ENCODE measurements around the gene CYP11A1.
A peak's percentile ranks its signal among the peaks of the same experiment; 100 is the strongest.

Gene CYP11A1

GRCh38 chr15:74343797-74344127 lies 23.7 kb downstream of the CYP11A1 start:
- no peak for DNase-seq

DNA sequence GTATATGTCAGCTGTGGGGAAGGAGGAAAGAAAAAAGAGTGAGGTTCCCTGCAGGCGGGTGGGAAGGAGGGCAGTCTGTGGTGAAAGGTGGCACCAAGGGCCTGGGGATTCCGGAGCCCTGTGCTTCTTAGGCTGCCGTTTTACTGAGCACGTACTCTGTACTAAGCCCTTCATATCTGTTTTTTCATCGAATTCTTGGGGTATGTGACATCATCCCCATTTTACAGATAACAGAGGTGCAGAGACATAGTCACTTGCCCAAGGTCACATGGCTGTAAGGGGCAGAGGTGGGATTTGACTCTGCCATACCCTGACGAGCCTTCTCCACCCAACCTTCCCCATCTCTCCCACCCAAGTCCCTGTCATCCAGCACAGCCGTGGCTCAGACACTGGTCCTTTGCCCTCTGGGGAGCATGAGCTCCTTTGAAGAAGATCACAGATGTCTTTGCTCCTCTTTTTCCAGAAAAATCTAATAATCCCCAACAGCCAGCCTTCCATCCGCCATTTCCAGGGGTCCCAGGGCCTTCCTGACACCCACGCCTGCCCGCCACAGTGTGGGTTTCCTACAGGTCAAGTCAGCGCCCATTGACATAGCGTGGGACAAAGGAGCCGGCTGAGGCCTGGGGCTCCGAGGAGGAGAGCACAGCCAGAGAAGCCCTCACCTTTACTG lies 24.2 kb downstream of the CYP11A1 start:
- no peak for DNase-seq

DNA sequence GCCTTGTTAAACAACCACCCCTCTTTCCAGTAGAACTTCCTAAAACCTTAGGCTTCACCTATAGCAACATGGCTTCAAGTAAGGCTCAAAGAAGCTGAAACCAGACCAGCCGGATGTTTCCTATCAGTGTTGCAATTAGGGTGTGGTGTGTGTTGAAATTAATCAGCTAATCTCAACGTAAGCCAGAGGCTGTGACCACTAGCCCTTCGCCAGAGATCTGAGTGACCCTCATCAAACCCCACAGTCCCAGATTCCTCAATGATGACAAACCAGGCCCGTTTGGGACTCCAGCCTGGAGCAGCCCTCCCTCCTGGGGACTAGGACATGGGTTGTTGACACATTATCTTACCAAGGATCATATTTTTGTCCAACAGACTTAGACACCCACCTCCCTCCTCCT lies 27.3 kb downstream of the CYP11A1 start:
- DNase-seq, result no peak

DNA sequence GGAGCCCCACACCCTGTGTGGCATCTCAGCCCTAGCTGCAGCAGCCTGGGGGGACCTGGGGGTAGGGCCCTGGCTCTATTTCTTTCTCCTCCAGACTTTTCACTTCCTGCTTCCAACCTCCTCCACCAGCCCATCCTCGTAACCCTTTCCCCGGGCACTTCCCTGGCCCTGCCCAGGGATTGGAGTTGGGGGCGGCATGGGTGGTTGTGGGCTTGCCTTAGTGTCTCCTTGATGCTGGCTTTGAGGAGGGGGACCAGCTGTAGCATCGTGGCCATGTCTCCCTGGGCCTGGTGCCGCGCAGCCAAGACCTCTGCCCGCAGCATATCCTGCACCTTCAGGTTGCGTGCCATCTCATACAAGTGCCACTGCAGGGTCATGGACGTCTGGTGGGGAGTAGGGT lies 28.1 kb downstream of the CYP11A1 start:
- no peak for DNase-seq

- no peak for DNase-seq
Measured at GRCh38 chr15:74338676-74339075, 28.8 kb downstream of the CYP11A1 start.

DNA sequence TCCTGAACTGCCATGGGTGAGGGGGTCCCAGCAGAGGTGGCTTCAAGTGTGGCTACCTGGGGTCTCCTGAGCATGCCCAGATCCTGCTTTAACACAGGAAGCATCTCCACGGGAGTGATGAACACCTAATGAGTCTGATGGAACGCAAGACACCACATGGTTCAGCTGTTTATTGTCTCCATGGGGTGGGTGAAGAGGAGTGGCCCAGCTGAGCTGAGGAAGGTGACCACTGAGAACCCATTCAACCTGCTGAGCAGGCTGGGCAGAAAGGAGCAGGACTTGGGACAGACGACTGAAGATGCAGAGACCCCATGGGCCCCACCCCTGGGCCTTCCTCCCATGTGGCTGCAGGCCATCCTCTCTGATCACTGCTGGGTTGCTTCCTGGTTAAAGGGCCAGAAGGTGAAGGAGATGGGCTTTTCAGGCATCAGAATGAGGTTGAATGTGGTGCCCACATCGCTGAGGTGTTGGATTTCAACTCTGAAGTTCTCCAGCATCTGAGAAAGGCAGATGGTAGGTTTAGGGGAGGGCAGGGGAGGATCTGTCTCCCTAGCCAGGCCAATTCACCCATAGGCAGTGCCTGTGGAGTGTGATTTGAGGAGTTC lies 29.7 kb downstream of the CYP11A1 start:
- no peak for DNase-seq

- no peak for DNase-seq
Measured at GRCh38 chr15:74337146-74337545, 30.3 kb downstream of the CYP11A1 start.

- no peak for DNase-seq
Measured at GRCh38 chr15:74336061-74337005, 31.1 kb downstream of the CYP11A1 start.

- no peak for DNase-seq
Measured at GRCh38 chr15:74335396-74335795, 32.0 kb downstream of the CYP11A1 start.

DNA sequence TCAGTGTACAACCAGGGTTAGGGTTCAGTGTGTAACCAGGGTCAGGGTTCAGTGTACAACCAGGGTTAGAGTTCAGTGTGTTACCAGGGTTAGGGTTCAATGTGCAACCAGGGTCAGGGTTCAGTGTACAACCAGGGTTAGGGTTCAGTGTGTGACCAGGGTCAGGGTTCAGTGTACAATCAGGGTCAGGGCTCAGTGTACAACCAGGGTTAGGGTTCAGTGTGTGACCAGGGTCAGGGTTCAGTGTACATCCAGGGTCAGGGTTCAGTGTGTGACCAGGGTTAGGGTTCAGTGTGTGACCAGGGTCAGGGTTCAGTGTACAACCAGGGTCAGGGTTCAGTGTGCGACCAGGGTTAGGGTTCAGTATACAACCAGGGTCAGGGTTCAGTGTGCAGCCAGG lies 33.3 kb downstream of the CYP11A1 start:
- no peak for DNase-seq

DNA sequence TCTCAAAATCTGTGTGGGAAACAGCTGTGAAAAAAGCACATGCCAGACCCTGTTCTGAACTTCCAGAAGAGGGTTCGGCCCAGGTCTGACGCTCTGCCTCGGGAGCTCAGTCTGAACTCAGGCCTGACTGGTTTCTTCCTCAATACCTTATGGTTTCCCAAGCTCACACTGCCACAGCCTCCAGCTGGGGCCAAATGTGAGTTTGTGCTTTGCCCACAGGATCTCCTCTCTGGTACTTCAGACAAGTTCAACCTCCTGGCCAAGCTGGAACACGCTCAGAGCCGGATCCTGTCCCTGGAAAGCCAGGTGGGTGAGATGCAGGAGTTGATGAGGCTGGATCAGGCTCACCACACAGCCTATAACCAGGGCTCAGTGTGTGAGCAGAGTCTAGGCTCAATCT lies 33.8 kb downstream of the CYP11A1 start:
- no peak for DNase-seq

- DNase-seq, result no peak
Measured at GRCh38 chr15:74333093-74333492, 34.4 kb downstream of the CYP11A1 start.

DNA sequence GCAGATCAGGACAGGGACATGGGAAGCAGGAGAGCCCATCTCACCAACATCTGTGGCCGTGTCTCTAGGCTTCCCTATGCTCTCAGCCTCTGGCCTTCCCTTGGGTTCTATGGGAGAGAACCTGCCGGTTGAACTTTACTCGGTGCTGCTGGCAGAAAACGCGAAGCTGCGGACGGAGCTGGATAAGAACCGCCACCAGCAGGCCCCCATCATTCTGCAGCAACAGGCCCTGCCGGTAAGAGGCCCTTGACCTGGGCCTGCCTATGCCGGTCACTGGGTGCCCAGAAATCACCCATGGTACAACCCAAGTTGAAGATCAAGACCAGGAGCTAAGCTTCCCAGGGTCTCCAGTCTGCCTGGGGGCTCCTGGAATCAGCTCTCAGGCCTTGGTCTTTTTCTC lies 34.8 kb downstream of the CYP11A1 start:
- DNase-seq, result no peak

- DNase-seq, result no peak
Measured at GRCh38 chr15:74332011-74332410, 35.4 kb downstream of the CYP11A1 start.

- DNase-seq, result no peak
Measured at GRCh38 chr15:74330861-74331408, 36.5 kb downstream of the CYP11A1 start.

- DNase-seq, result peak in 1 of 2 experiments; percentile 56
Measured at GRCh38 chr15:74328331-74329056, 39.0 kb downstream of the CYP11A1 start.

GRCh38 chr15:74327756-74328155 lies 39.7 kb downstream of the CYP11A1 start:
- peak in 1 of 2 experiments; percentile 7 for DNase-seq

DNA sequence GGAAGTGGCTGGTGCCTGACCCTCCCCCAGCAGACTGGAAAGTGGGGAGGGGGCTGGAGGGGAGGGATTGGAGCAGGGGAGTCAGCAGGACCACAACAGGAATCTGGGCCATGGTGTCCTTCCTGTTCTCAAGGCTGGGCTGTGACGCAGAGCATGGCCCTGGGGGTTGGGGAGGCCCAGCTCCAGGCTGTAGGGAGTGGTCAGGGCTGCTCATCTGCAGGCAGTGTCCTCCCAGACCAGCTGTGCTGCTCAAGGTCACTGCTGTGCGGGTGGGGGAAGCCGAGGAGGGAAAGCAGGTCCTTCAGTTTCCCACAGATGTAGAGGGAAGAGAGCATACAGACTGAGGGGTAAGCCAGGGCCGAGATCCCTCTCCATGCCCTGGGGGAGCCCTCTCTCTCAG lies 40.7 kb downstream of the CYP11A1 start:
- no peak for DNase-seq

DNA sequence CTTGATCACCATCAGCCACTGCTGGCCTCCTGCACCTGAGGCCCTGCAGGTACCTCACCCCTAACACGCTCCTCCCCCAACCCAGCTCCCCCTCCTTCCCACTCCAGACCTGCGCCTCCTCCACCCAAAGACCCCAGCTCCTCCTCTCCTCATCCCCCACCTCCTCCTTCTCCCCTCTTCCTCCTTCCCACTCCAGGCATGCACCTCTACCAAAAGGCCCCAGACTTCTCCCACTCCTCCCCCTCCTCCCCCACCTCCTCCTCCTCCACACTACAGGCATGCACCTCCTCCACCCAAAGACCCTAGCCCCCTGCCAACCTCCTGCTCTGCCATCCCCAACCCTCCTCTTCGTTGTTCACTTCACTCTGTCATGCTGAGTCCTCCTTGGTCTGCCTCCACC lies 42.7 kb downstream of the CYP11A1 start:
- DNase-seq, result no peak

DNA sequence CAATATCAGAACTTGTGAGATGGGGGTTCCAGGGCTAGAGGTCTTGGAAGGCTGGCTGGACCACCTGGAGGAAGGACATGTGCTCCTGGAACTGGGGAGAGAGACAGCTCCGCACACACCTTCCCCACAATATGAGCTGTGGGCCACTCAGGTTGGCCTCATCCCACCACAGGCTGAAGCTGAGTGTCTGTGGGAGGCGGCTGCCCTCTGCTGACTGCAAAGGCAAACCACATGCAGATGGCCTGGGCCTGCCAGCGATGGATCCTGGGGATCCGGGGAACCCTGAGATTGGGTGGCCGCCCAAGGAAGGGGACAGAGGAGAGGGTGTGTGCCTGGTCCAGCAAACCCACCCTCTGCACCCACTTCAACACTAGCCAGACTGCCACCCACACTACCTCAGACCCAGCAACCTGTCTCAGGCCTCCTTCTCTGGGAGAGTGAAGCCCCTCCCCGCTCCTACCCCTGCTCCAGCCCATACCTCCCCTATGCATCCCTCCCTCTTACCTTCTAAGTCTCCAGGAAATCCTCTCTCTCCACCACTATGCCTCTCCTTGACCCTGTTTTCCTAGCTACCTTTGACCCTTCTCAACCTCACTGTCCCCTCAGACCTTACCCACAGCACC lies 44.8 kb downstream of the CYP11A1 start:
- DNase-seq, result peak in 1 of 2 experiments; percentile 26

GRCh38 chr15:74320352-74321247 lies 46.8 kb downstream of the CYP11A1 start:
- no peak for DNase-seq
